Epithelial cell of proximal tubule (primary cell): ENCODE results near the gene AFF1. TPM values are rescaled to one million over a fixed set of nuclear protein-coding genes. Genes with fewer than 3 reads are reported as not detected.
A peak's percentile ranks its signal among the peaks of the same experiment; 100 is the strongest.
"Not testable (repeated sequence)": the region's sequence is repeated elsewhere in the genome, so short reads cannot be mapped to it uniquely, and the experiment has no call there.

Source experiments
- DNase-seq: peaks from one replicate; pipeline ENCODE4 v3.0.0-alpha.2; 2011; ENCODE audit warnings: low read depth
- H3K4me3 ChIP-seq: 2 replicates; pipeline ENCODE4 v1.5.1; 2011; ENCODE audit warnings: low read depth, mild to moderate bottlenecking, low read length
- total RNA-seq: library from RNA; depleted of rRNA; stranded (reverse); fragments of >200 nt; gene quantifications from 2 replicates; pipeline ENCODE4 v1.2.3, GENCODE V29; 2015
- TF ChIP-seq, protein P1 (sequence below): conservative IDR thresholded peaks from 2 replicates; pipeline ENCODE4 v1.5.1; 2012; ENCODE audit warnings: low read depth, mild to moderate bottlenecking, low read length

Gene AFF1
- total RNA-seq, 1 donor from 2014 or later = 12.5 TPM

DNA sequence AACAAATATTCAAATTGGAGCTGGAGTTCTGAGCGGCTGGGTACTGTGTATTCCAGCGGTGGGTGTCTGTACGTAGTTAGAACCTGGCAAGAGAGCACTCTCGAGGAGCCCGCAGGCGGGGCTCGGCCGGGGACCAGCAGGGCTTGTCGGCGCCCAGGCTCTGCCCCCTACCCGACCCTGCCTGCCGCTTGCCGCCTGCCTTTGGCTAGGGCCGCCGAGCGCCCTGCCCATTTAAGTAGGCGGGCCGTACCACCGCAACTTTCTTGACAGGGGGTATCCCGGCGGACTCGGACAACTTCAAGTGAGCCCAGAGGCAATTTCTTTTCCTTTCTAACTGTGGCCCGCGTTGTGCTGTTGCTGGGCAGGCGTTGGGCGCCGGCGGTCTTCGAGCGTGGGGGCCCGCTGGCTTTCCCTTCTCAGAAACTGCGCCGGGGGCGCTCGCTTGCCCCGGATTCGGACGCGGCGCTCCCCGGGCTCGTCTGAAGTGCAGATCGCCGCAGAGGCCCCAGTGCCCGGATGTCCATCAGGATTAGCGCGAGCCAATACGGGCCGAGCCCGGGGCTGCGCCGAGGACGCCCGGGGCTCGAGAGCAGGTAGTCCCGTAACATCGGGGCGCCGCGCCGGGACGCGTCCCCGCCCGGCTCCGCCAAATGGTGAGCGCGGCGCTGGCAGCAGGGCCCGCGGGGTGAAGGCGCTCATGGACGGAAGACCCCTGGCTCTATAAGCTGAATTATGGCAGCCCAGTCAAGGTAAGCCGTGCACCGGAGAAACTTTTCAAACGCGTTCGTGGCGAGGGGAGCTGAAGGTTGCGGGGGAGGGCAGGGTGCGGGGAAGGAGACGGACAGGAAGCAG is 72.1 kb downstream of the AFF1 start:
- DNase-seq = no peak
- peak overlapping the region; percentile 86 for H3K4me3 ChIP-seq
- TF ChIP-seq, protein P1, sequence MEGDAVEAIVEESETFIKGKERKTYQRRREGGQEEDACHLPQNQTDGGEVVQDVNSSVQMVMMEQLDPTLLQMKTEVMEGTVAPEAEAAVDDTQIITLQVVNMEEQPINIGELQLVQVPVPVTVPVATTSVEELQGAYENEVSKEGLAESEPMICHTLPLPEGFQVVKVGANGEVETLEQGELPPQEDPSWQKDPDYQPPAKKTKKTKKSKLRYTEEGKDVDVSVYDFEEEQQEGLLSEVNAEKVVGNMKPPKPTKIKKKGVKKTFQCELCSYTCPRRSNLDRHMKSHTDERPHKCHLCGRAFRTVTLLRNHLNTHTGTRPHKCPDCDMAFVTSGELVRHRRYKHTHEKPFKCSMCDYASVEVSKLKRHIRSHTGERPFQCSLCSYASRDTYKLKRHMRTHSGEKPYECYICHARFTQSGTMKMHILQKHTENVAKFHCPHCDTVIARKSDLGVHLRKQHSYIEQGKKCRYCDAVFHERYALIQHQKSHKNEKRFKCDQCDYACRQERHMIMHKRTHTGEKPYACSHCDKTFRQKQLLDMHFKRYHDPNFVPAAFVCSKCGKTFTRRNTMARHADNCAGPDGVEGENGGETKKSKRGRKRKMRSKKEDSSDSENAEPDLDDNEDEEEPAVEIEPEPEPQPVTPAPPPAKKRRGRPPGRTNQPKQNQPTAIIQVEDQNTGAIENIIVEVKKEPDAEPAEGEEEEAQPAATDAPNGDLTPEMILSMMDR = no peak

DNA sequence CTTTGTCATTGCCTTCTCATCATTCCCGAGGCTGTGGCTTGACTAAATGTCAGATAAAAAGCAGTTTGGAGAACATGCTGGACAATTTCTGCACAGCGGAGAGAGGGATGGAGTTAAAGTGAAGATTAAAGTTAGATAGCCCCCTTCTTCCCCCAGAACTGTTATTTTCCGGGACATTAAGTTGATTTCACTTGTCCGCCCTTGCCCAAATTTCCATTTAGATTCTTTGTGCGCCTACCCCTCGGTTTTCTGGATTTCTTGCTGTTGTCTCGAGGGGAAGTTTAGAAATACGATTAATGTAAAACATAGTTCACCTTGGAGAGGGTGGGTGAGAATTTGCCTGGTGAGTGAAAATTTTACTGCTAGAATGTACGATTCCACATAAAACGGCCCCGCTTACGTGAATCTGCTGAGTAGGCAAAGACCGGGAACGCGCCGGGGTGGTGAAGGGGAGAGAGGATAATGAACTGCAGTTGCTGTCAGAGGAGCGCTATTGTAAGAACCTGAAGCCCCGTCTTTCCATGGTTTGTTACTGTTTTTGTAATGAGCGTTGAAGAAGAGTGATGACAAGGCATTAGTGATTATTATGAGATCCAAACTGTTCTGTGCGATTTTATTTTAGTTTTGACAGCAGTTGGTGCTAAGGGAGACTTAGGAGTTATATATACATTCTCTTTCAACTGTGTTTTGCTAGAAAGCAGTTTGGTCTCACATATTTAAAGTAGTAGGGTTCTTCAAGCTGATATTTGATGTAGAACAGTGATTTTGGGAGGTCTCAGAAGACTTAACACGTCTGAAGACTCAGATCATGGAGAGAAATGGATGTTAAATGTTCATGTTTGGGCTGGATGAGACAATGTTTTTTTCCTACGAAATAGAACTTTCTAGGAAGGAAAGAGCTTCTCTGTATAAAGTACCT is 73.0 kb downstream of the AFF1 start:
- DNase-seq = no peak
- TF ChIP-seq, protein P1 = peak; percentile 5
- H3K4me3 ChIP-seq = peak overlapping the region; percentile 86

DNA sequence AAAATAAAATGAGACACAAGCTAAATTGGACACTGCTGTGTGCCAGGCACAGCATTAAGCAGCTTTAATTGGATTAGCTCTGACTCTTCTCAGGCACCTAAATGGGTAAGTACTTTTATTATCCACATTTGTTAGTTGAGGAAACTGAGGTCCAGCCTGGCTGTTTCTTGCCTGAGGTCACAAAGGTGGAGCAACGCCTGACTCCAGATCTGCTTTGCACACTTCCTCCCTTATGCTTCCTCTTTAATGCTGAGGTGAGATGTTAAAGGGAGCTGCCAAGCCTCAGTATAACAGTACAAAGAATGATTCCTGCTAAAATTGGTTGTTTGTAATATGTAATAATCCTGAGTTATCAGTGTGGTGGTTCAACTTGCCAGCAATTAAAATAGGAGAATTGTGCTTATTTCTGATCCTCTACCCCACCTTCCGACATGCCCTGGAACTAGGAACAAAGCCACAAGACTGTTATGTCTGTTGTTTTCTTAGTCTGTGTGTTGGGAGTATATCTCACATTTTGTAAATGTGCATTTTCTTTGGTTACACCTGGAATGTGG is 74.4 kb downstream of the AFF1 start:
- peak overlapping the region; percentile 86 for H3K4me3 ChIP-seq
- TF ChIP-seq, protein P1 = no peak
- DNase-seq = no peak

DNA sequence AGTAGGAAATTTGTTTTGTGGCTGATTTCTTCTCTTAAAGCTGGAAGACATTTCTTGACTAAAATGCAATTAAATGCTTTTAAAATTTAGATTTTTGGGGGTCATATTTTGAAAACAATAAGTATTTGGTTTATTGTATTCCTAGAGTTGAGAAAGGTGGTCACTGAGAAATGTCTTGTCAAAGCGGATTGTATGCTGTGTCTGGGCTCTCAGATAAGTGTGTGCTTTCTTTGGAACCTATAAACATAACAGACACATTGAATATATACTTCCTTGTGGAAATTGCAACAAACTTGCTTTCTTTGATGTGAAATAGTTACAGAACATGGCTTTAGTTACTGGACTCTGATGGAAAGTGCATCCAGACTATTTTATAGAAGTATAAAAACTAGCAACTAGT is 75.4 kb downstream of the AFF1 start:
- peak overlapping the region; percentile 86 for H3K4me3 ChIP-seq
- TF ChIP-seq, protein P1 = no peak
- no peak for DNase-seq

DNA sequence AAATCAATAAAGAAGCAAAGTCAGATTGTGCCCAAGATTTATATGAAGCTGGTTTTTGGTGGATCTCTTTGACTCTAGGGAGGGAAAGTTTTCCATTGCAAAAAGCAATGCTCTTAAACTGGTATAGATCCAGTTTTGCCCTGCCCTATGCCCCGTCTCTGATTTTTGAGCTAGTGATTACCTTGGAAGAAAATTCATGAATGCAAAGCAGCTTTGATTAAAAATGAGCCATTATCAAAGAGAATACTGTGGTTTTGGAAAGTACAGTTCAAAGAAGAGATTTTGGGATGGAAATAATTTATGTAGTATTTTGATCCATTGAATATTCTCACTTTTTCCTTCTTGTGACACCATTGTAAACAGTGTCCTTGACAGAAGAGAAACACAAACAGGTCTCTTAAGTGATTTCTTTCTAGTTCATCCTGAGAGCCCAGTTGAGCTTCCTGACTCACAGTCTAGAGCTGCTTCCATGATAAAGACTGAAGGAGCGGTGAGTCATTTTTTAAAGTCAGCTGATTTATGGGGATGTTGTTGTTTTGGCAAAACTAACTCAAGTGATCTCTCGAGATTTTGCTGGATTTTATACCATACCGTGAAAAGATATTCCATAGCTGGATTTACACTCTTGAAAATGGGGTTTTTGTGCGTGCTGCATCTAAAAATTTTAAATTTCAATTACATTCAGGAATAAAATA is 76.7 kb downstream of the AFF1 start:
- peak overlapping the region; percentile 38 for H3K4me3 ChIP-seq
- TF ChIP-seq, protein P1 = no peak
- peak; percentile 89 for DNase-seq

DNA sequence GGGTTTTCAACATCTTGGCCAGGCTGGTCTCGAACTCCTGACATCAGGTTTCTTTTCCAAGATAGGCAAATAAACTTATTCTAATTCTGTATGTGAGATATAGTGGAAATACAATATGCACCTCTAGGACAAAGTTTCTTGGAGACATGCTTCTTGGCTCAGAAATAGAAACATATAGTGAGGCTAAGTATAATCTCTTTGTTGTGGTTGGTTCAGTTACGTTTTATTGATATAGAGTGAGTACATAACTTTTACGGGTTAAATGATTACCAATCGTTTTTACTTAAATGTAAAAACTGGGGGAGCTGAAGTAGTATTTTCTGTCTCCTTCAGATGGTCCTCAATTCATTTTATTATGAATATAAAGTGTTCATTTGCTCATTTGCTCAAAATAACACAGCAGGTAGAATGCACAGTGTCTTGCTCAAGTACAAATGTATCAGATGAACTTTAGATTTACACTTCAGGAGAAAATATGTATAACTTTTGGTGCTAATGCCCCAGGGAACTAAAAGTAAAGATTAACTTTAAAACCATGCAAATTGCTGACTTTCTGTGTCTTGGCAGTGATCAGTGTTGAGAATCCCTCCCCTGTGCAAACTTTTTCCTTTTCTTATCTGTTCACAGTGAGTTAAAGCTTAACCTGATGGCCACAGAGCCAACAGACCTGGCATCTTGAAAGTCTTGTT is 77.6 kb downstream of the AFF1 start:
- TF ChIP-seq, protein P1 = no peak
- no peak for DNase-seq
- peak overlapping the region; percentile 21 for H3K4me3 ChIP-seq

DNA sequence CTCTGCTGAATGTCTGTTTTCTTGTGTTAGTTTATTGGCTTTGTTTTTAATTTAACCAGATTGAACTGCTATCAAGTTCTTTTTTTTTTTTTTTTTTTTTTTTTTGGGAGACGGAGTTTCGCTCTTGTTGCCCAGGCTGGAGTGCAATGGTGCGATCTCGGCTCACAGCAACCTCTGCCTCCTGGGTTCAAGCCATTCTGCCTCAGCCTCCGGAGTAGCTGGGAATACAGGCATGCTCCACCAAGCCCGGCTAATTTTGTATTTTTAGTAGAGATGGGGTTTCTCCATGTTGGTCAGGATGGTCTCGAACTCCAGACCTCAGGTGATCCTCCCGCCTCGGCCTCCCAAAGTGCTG is 78.1 kb downstream of the AFF1 start:
- not testable (repeated sequence) for DNase-seq
- peak overlapping the region; percentile 21 for H3K4me3 ChIP-seq
